Activated naive CD8-positive, alpha-beta T cell treated with anti-CD3 and anti-CD28 coated beads, Interleukin-2, amount 50 U/mL, for 24 hours (primary cell): ENCODE measurements around the gene OR6F1.

Source experiments
- ATAC-seq: fragments of 150-1000 bp; cut with Tn5 transposase; one replicate; pipeline ENCODE4 v1.10.0; 2021
- DNase-seq: peaks from one replicate; pipeline ENCODE4 v3.0.0; 2021
- H3K27ac Mint-ChIP-seq: one replicate; pipeline ENCODE4 v1.8.0; 2021; ENCODE audit warnings: mild to moderate bottlenecking, mixed read lengths
- H3K27me3 Mint-ChIP-seq: one replicate; pipeline ENCODE4 v1.8.0; 2021; ENCODE audit warnings: mixed read lengths
- H3K36me3 Mint-ChIP-seq: one replicate; pipeline ENCODE4 v1.8.0; 2021; ENCODE audit warnings: low read depth, mixed read lengths
- H3K4me1 Mint-ChIP-seq: one replicate; pipeline ENCODE4 v1.8.0; 2021; ENCODE audit warnings: mixed read lengths
- H3K4me3 Mint-ChIP-seq: one replicate; pipeline ENCODE4 v1.8.0; 2021; ENCODE audit warnings: mild to moderate bottlenecking, moderate library complexity, mixed read lengths
- H3K9me3 Mint-ChIP-seq: one replicate; pipeline ENCODE4 v1.8.0; 2021; ENCODE audit warnings: mixed read lengths

Gene OR6F1

GRCh38 chr1:247681288-247681897 is 35.1 kb downstream of the OR6F1 start:
- Mint-ChIP-seq H3K27ac (no peak overlapping the region), H3K4me1 (no peaks in the 10 kb centered on the region), H3K9me3 (no peaks in the 10 kb centered on the region), H3K4me3 (no peak overlapping the region), H3K27me3 (peaks cover 4% of the 10 kb centered on the region), H3K36me3 (no peaks in the 10 kb centered on the region)
- DNase-seq (peak; percentile 42), ATAC-seq (peak; percentile 43)

- ATAC-seq (no peak), DNase-seq (no peak)
- H3K27ac Mint-ChIP-seq, result no peak overlapping the region
- H3K9me3 Mint-ChIP-seq, result no peaks in the 10 kb centered on the region
- peaks cover 2% of the 10 kb centered on the region for H3K27me3 Mint-ChIP-seq
- no peaks in the 10 kb centered on the region for H3K36me3 Mint-ChIP-seq
- H3K4me3 Mint-ChIP-seq, result no peak overlapping the region
- H3K4me1 Mint-ChIP-seq, result no peaks in the 10 kb centered on the region
Observed at GRCh38 chr1:247680171-247680570, 36.3 kb downstream of the OR6F1 start.

- DNase-seq (no peak), ATAC-seq (no peak)
- no peak within 1 kb of the TSS for H3K27ac Mint-ChIP-seq
- peaks cover 2% of the 10 kb centered on the region for H3K27me3 Mint-ChIP-seq
- H3K4me3 Mint-ChIP-seq, result no peak within 1 kb of the TSS
- no peaks in the 10 kb centered on the region for H3K9me3 Mint-ChIP-seq
- no peaks in the 10 kb centered on the region for H3K36me3 Mint-ChIP-seq
- no peaks in the 10 kb centered on the region for H3K4me1 Mint-ChIP-seq
Observed at GRCh38 chr1:247679639-247680038, 36.8 kb downstream of the OR6F1 start, which contains the start of gene OR13G1. OR13G1 (minus strand) TSS chr1:247679739; CDS start chr1:247673041, 6,698 bp downstream.

- H3K36me3 Mint-ChIP-seq, result no peaks in the 10 kb centered on the region
- no peak overlapping the region for H3K4me3 Mint-ChIP-seq
- ATAC-seq, result no peak
- DNase-seq, result no peak
- no peaks in the 10 kb centered on the region for H3K27me3 Mint-ChIP-seq
- H3K4me1 Mint-ChIP-seq, result no peaks in the 10 kb centered on the region
- H3K27ac Mint-ChIP-seq, result no peak overlapping the region
- peaks cover 7% of the 10 kb centered on the region for H3K9me3 Mint-ChIP-seq
Observed at GRCh38 chr1:247669225-247669624, 47.2 kb downstream of the OR6F1 start.
